GM12865 (cell line): ENCODE results near the gene TMEM266.
"Not testable (repeated sequence)": the region's sequence is repeated elsewhere in the genome, so short reads cannot be mapped to it uniquely, and the experiment has no call there.

Experiments used
- DNase-seq: peaks from one replicate; pipeline ENCODE4 v3.0.0; 2010; ENCODE audit warnings: low read depth
- H3K4me3 ChIP-seq: 2 replicates; pipeline ENCODE4 v1.5.1; 2011; ENCODE audit warnings: mild to moderate bottlenecking, low read depth, low read length, control low read depth
- TF ChIP-seq, protein P1 (sequence below): IDR thresholded peaks from 2 replicates; pipeline ENCODE4 v1.5.1; 2011; ENCODE audit warnings: low read length, control low read depth, low read depth, inconsistent platforms; ENCODE audit not compliant: insufficient read depth; ENCODE audit errors: missing control alignments

The TMEM266 gene, protein sequence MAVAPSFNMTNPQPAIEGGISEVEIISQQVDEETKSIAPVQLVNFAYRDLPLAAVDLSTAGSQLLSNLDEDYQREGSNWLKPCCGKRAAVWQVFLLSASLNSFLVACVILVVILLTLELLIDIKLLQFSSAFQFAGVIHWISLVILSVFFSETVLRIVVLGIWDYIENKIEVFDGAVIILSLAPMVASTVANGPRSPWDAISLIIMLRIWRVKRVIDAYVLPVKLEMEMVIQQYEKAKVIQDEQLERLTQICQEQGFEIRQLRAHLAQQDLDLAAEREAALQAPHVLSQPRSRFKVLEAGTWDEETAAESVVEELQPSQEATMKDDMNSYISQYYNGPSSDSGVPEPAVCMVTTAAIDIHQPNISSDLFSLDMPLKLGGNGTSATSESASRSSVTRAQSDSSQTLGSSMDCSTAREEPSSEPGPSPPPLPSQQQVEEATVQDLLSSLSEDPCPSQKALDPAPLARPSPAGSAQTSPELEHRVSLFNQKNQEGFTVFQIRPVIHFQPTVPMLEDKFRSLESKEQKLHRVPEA

DNA sequence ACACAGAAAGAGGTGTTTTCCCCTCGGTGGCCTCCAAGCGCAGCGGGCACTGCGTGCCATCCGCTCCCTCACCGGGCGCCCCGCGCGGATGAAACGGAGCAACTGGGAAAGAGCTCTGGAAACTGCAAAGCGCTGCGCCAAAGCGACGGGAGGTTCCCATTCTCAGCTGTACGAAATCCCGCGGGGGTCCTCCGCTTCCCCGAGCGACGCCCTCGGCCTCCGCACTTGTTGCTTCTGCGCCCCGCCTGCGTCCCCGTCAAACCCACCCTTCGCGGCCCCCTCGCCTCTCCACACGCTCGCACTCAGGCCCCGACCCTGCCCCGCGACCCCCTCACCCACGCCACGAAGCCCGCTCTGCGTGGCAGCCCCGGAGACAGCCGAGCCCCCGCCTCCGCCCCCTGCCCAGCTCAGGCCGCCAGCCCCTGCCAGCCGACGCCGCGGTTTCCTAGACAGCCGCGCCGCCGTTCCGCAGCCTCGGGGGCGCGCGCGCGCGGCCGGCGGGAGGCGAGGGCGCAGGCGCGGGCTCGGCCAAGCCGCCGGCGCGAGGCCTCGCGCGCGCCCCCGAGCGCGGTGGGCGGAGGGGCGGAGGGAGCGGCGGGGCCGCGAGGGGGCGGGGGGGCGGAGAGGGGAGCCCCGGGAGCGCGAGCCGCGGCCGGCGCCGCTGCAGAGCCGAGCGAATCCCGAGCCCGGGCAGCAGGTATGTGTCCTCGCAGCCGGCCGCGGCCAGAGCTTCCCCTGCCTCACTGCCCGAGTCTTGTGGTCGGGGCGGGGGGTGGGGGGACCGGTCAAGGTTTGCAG lies at the start of gene TMEM266:
TSS of gene TMEM266 (plus strand) at position 666 of the 798 bp plus-strand sequence. CDS start 74,279 bp downstream, outside the sequence.
- TF ChIP-seq, protein P1, sequence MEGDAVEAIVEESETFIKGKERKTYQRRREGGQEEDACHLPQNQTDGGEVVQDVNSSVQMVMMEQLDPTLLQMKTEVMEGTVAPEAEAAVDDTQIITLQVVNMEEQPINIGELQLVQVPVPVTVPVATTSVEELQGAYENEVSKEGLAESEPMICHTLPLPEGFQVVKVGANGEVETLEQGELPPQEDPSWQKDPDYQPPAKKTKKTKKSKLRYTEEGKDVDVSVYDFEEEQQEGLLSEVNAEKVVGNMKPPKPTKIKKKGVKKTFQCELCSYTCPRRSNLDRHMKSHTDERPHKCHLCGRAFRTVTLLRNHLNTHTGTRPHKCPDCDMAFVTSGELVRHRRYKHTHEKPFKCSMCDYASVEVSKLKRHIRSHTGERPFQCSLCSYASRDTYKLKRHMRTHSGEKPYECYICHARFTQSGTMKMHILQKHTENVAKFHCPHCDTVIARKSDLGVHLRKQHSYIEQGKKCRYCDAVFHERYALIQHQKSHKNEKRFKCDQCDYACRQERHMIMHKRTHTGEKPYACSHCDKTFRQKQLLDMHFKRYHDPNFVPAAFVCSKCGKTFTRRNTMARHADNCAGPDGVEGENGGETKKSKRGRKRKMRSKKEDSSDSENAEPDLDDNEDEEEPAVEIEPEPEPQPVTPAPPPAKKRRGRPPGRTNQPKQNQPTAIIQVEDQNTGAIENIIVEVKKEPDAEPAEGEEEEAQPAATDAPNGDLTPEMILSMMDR = peak; percentile 16
- H3K4me3 ChIP-seq = peak within 1 kb of the TSS; percentile 77
- DNase-seq = peak; percentile 52

DNA sequence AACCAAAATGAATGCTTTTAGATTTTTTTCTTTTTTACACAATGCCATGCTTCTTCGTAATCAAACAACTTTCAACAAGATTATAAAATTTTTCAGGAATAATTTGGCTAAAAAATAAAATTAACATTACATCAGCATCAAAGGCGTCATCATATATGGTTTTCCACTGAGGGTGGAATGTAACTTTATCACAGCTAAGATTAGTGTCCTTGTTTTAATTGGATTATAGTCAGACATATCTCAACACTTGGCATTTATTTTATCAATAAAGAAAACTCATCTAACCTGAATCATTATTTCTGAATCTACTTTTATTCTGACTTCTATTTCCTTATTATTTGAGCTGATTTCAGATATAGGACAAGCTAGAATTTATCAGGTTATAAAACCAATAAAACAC lies 49.2 kb upstream of the TMEM266 start:
- no peak for DNase-seq
- TF ChIP-seq, protein P1 = no peak

DNA sequence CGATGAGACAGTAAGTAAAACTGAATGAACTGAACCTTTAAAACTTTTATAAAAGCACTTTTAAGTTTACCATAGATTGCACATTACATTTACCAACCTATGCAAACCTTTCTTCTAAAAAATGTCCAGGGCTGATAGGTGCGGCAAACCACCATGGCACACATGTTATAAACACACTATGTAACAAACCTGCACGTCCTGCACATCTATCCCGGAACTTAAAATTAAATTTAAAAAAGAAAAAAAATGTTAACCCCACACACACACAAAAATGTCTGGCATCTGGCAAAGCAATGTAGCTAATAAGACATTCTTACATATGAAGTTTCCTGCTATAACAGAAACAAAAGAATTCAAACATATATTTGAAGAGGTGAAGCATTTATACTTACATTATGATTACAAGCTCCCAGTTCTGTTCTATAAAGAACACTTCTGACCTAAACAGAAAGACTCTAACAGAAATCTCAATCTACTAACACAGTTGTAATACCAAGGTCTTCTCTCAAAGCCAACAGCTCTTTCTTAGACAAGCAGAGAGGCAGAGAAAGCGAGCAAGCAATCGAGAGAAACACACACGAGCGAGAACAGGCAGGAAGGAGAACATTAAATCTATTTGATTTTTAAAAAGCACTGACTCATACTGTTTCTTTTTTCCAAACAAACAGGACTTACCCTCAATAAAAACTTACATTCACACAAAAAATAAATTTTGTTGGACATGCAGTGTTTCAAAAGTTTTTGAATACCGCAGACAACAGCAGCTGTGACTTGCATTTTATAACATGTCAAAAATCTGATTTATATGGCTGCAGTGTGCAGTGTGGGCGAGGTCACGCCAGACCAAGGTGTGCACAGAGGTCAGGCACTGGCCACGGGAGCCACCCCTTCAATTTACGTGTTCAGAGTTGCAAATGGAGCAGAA lies 47.9 kb upstream of the TMEM266 start, which contains the start of gene NRG4:
TSS of gene NRG4 (minus strand) at position 798 of the 925 bp plus-strand sequence. CDS start 1,194 bp downstream, outside the sequence.
- TF ChIP-seq, protein P1 = no peak
- no peak for DNase-seq
- no peak within 1 kb of the TSS for H3K4me3 ChIP-seq

More for the DNA sequence above, 49.2 kb upstream of the TMEM266 start:
- H3K4me3 ChIP-seq = no peak overlapping the region

DNA sequence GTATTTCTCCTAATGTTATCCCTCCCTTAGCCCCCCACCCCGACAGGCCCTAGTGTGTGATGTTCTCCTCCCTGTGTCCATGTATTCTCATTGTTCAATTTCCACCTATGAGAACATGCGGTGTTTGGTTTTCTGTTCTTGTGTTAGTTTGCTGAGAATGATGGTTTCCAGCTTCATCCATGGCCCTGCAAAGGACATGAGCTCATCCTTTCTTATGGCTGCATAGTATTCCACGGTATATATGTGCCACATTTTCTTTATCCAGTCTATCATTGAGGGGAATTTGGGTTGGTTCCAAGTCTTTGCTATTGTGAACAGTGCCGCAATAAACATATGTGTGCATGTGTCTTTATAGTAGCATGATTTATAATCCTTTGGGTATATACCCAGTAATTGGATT lies 46.3 kb upstream of the TMEM266 start:
- not testable (repeated sequence) for DNase-seq, H3K4me3 ChIP-seq

DNA sequence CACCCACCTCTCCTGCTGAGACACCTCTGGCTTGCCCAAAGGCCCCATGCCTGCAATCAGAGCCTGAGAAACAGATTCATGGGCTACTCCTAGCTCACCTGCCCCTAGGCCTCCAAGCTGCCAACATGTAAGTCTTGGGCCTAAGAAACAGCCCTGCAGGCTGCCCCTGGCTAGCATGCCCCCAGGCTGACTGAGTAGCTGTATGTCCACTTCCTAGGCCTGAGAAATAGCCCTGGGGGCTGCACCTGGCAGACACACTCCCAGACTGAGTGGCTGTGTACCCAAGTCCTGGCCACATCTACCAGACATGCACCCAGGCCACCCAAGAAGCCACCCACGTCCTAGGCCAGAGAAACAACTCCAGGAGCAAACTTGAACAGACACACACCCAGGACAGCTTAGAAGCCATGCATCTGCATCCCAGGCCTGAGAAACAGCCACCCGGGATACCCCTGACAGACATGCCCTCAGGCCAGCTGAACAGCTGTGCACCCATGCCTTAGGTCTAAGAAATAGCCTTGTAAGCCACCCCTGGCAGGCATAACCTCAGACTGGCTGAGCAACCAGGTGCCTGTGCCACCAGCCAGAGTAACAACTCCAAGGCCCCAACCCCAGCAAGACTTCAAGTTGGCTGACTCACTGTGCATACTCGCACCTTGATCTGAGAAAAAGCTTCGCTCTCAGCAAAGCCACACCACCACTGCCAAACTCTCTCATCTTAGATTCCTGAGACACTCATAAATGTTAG lies 35.6 kb upstream of the TMEM266 start:
- no peak overlapping the region for H3K4me3 ChIP-seq
- no peak for DNase-seq
- TF ChIP-seq, protein P1 = no peak

DNA sequence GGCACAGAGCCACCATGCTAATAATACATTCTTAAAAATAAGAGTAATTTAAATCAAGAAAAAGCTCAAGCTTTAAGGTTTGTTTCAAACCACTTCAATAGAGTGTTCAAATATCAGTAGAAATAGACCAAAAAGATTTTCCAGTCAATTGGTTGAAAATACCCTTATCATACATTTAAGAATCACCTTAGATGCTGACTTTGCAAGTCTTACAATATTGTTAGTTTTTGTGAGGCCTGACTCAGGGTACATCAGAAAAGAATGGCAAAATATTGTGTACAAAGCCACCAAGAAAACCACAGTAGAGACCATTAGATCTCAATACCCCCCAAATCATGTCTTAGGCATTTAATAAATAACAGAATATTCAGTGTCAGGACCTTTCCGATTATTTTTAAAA lies 27.7 kb upstream of the TMEM266 start:
- TF ChIP-seq, protein P1 = no peak
- no peak for DNase-seq
- H3K4me3 ChIP-seq = no peak overlapping the region
